A673 (cell line): ENCODE results near the gene LGI1. TPM values are rescaled to one million over a fixed set of nuclear protein-coding genes. Genes with fewer than 3 reads are reported as not detected.

Experiments used
- BruUV-seq: library from RNA; stranded (reverse); fragments of 400-500 nt; replicated peaks from 2 replicates; lab custom pipeline; 2021; lab: Mats Ljungman, UMichigan
- CTCF ChIA-PET: fragments of 300-600 bp; sonication (Branson Sonifier 250); formaldehyde crosslinking; loops from one replicate; lab custom pipeline; 2022; ENCODE audit warnings: antibody characterized with exemption; lab: Charles Lee
- POLR2A ChIA-PET: fragments of 300-600 bp; sonication (Branson Sonifier 250); formaldehyde crosslinking; loops from one replicate; lab custom pipeline; 2022; ENCODE audit warnings: antibody characterized with exemption; ENCODE audit not compliant: low non-redundant PET; lab: Charles Lee
- DNase-seq: peaks from one replicate; pipeline ENCODE4 v3.0.0-alpha.2; 2015; ENCODE audit warnings: low spot score
- H3K27ac ChIP-seq: fragments of 200-600 bp; sonication (generic); 2 replicates; pipeline ENCODE4 v1.5.1; 2016; ENCODE audit warnings: mixed run types, low read depth, mild to moderate bottlenecking, mixed read lengths, antibody characterized with exemption, low read length; ENCODE audit not compliant: poor library complexity, severe bottlenecking
- H3K27me3 ChIP-seq: fragments of 200-600 bp; sonication (generic); replicated peaks from 2 replicates; pipeline ENCODE4 v1.6.1; 2017; ENCODE audit warnings: mixed run types, low read depth, mild to moderate bottlenecking, mixed read lengths, antibody characterized with exemption, low read length; ENCODE audit not compliant: insufficient read depth, poor library complexity
- H3K36me3 ChIP-seq: fragments of 200-600 bp; sonication (generic); 2 replicates; pipeline ENCODE4 v1.6.1; 2016; ENCODE audit warnings: mixed run types, mild to moderate bottlenecking, mixed read lengths, antibody characterized with exemption, low read length; ENCODE audit not compliant: insufficient read depth, poor library complexity, severe bottlenecking
- H3K4me1 ChIP-seq: fragments of 200-600 bp; sonication (generic); 2 replicates; pipeline ENCODE4 v1.6.1; 2017; ENCODE audit warnings: mixed run types, mild to moderate bottlenecking, mixed read lengths, antibody characterized with exemption, low read length; ENCODE audit not compliant: insufficient read depth, poor library complexity, severe bottlenecking
- H3K4me3 ChIP-seq: fragments of 200-600 bp; sonication (generic); 2 replicates; pipeline ENCODE4 v1.5.1; 2016; ENCODE audit warnings: low read depth, mixed run types, mild to moderate bottlenecking, mixed read lengths, low read length; ENCODE audit not compliant: poor library complexity, severe bottlenecking
- H3K9me3 ChIP-seq: fragments of 200-600 bp; sonication (generic); 2 replicates; pipeline ENCODE4 v1.6.1; 2016; ENCODE audit warnings: mixed run types, low read depth, mild to moderate bottlenecking, mixed read lengths, antibody characterized with exemption, low read length; ENCODE audit not compliant: poor library complexity, severe bottlenecking
- CTCF ChIP-seq: fragments of 300-800, 200-600 bp; sonication (generic); conservative IDR thresholded peaks from 2 replicates; pipeline ENCODE4 v1.5.1; 2017; ENCODE audit warnings: low read depth, mild to moderate bottlenecking, antibody characterized with exemption, low read length, moderate library complexity, mixed read lengths
- EZH2 ChIP-seq: fragments of 200-600 bp; sonication (generic); IDR thresholded peaks from 2 replicates; pipeline ENCODE4 v1.6.1; 2017; ENCODE audit warnings: borderline replicate concordance, low read depth, mild to moderate bottlenecking, mixed read lengths, antibody characterized with exemption, low read length; ENCODE audit not compliant: poor library complexity, severe bottlenecking
- intact Hi-C: fragments of 100-400 bp; cut with micrococcal nuclease; formaldehyde crosslinking; loops from one replicate; pipeline ENCODE4 v1.10.0; 2022; ENCODE audit not compliant: unreplicated experiment
- total RNA-seq: library from RNA; stranded (reverse); gene quantifications from 2 replicates; pipeline ENCODE4 v1.2.3, GENCODE V29; 2021

Gene LGI1
- total RNA-seq, 1 experiment from 2014 or later = not detected

- Histone ChIP-seq H3K27me3 (no peaks in the 10 kb centered on the region), H3K36me3 (no peaks in the 10 kb centered on the region), H3K4me3 (no peak overlapping the region), H3K27ac (no peak overlapping the region), H3K4me1 (no peaks in the 10 kb centered on the region), H3K9me3 (no peaks in the 10 kb centered on the region)
- BruUV-seq = no TSS peak
- POLR2A ChIA-PET = no interaction called here
- CTCF ChIA-PET = no interaction called here
- intact Hi-C loops = loop anchor here (5.0 kb wide), 1 partner anchor 68 kb away; no protein-coding TSS in a partner anchor
- DNase-seq = no peak
- TF ChIP-seq CTCF (no peak), EZH2 (no peak)
Observed at GRCh38 chr10:93749218-93749799, 8.4 kb upstream of the LGI1 start.

GRCh38 chr10:93751124-93751523, 6.6 kb upstream of the LGI1 start:
- Histone ChIP-seq H3K27me3 (no peaks in the 10 kb centered on the region), H3K9me3 (no peaks in the 10 kb centered on the region), H3K36me3 (no peaks in the 10 kb centered on the region), H3K4me1 (no peaks in the 10 kb centered on the region), H3K4me3 (no peak overlapping the region), H3K27ac (no peak overlapping the region)
- ChIA-PET POLR2A (no interaction called here), CTCF (no interaction called here)
- intact Hi-C loops = no loop called here
- DNase-seq = no peak
- BruUV-seq = no TSS peak
- no peak for TF ChIP-seq CTCF

- no peaks in the 10 kb centered on the region for H3K27me3 ChIP-seq
- CTCF ChIA-PET = no interaction called here
- H3K9me3 ChIP-seq = no peaks in the 10 kb centered on the region
- H3K4me3 ChIP-seq = no peak overlapping the region
- no TSS peak for BruUV-seq
- H3K4me1 ChIP-seq = no peaks in the 10 kb centered on the region
- TF ChIP-seq EZH2 = no peak
- TF ChIP-seq CTCF = no peak
- H3K36me3 ChIP-seq = no peaks in the 10 kb centered on the region
- POLR2A ChIA-PET = no interaction called here
- peak; percentile 39 for DNase-seq
- intact Hi-C loops = no loop called here
- no peak overlapping the region for H3K27ac ChIP-seq
Observed at GRCh38 chr10:93751832-93752231, 5.9 kb upstream of the LGI1 start.
